HG02840 (cell line): ENCODE measurements around the gene SRGAP2B.
"Not testable (repeated sequence)": the region's sequence is repeated elsewhere in the genome, so short reads cannot be mapped to it uniquely, and the experiment has no call there.

Experiments used
- ATAC-seq: cut with Tn5 transposase; IDR thresholded peaks from one replicate; pipeline ENCODE4 v1.9.1; 2021; ENCODE audit warnings: mild to moderate bottlenecking, moderate library complexity, moderate number of reproducible peaks; ENCODE audit not compliant: unreplicated experiment, low FRiP score

The SRGAP2B gene

GRCh38 chr1:144917154-144918026 is 177.7 kb downstream of the SRGAP2B start:
- ATAC-seq = not testable (repeated sequence)

GRCh38 chr1:144913977-144914734 is 181.0 kb downstream of the SRGAP2B start:
- ATAC-seq = not testable (repeated sequence)

- ATAC-seq = not testable (repeated sequence)
These were observed 181.7 kb downstream of the SRGAP2B start for GRCh38 chr1:144913458-144913857.

GRCh38 chr1:144910729-144911128 is 184.4 kb downstream of the SRGAP2B start:
- not testable (repeated sequence) for ATAC-seq

- ATAC-seq = not testable (repeated sequence)
These were observed 194.3 kb downstream of the SRGAP2B start for GRCh38 chr1:144900841-144901240.

GRCh38 chr1:144894454-144895201 is 200.5 kb downstream of the SRGAP2B start:
- ATAC-seq = not testable (repeated sequence)

GRCh38 chr1:144893710-144894438 is 201.3 kb downstream of the SRGAP2B start:
- not testable (repeated sequence) for ATAC-seq

- ATAC-seq = not testable (repeated sequence)
These were observed 202.1 kb downstream of the SRGAP2B start for GRCh38 chr1:144893062-144893461.

- not testable (repeated sequence) for ATAC-seq
These were observed 205.5 kb downstream of the SRGAP2B start for GRCh38 chr1:144889450-144890115.

GRCh38 chr1:144883022-144883421 is 212.1 kb downstream of the SRGAP2B start:
- ATAC-seq = not testable (repeated sequence)

- ATAC-seq = not testable (repeated sequence)
These were observed 212.8 kb downstream of the SRGAP2B start for GRCh38 chr1:144882343-144882742.

- ATAC-seq = not testable (repeated sequence)
These were observed 236.5 kb downstream of the SRGAP2B start for GRCh38 chr1:144858607-144859006.
